ENCODE results near the gene SLC8A3.

DNA sequence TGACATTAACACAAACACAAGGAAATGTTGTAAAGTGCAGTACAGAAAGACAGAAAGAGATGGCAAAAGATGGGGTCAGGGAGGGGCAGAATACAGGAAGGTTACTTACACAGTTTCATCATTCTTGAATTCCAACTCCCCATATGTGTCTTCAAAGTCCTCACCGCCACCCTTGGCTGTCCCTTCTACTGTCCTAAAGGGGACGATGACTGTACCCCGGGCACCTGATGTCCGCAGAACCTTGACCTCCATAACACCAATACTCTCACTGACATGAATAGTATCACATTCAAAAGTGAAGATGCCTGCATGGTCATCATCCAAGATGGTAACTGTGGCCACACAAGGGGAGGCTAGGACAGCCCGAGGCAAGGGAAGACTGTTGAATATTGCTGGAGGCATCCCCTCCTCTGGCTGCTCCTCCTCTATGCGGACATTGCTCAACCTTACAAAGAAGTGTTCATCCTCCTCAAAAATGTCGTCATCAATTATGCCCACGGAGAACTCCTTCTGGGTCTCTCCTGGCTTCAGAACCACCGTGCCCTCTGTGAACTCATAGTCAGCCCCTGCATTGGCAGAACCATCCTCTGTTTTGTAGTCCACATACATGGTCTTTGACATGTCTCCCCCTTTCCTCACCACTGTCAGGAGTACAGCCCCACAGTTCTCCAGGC is 22.1 kb downstream of the SLC8A3 start:
- TF ChIP-seq POLR2A (IDR thresholded peaks at IDR 0.05) (no peak), CTCF (IDR thresholded peaks at IDR 0.05) (no peak)
